Measurements from ENCODE around the gene C2orf69. TPM values are rescaled to one million over a fixed set of nuclear protein-coding genes. Genes with fewer than 3 reads are reported as not detected.

Gene C2orf69
- total and polyA plus RNA-seq, 2 experiments from 2014 or later, result 33.4 to 39.2 TPM

GRCh38 chr2:199865905-199866304 is 45.2 kb upstream of the C2orf69 start (continued):
- TF ChIP-seq, protein P1, sequence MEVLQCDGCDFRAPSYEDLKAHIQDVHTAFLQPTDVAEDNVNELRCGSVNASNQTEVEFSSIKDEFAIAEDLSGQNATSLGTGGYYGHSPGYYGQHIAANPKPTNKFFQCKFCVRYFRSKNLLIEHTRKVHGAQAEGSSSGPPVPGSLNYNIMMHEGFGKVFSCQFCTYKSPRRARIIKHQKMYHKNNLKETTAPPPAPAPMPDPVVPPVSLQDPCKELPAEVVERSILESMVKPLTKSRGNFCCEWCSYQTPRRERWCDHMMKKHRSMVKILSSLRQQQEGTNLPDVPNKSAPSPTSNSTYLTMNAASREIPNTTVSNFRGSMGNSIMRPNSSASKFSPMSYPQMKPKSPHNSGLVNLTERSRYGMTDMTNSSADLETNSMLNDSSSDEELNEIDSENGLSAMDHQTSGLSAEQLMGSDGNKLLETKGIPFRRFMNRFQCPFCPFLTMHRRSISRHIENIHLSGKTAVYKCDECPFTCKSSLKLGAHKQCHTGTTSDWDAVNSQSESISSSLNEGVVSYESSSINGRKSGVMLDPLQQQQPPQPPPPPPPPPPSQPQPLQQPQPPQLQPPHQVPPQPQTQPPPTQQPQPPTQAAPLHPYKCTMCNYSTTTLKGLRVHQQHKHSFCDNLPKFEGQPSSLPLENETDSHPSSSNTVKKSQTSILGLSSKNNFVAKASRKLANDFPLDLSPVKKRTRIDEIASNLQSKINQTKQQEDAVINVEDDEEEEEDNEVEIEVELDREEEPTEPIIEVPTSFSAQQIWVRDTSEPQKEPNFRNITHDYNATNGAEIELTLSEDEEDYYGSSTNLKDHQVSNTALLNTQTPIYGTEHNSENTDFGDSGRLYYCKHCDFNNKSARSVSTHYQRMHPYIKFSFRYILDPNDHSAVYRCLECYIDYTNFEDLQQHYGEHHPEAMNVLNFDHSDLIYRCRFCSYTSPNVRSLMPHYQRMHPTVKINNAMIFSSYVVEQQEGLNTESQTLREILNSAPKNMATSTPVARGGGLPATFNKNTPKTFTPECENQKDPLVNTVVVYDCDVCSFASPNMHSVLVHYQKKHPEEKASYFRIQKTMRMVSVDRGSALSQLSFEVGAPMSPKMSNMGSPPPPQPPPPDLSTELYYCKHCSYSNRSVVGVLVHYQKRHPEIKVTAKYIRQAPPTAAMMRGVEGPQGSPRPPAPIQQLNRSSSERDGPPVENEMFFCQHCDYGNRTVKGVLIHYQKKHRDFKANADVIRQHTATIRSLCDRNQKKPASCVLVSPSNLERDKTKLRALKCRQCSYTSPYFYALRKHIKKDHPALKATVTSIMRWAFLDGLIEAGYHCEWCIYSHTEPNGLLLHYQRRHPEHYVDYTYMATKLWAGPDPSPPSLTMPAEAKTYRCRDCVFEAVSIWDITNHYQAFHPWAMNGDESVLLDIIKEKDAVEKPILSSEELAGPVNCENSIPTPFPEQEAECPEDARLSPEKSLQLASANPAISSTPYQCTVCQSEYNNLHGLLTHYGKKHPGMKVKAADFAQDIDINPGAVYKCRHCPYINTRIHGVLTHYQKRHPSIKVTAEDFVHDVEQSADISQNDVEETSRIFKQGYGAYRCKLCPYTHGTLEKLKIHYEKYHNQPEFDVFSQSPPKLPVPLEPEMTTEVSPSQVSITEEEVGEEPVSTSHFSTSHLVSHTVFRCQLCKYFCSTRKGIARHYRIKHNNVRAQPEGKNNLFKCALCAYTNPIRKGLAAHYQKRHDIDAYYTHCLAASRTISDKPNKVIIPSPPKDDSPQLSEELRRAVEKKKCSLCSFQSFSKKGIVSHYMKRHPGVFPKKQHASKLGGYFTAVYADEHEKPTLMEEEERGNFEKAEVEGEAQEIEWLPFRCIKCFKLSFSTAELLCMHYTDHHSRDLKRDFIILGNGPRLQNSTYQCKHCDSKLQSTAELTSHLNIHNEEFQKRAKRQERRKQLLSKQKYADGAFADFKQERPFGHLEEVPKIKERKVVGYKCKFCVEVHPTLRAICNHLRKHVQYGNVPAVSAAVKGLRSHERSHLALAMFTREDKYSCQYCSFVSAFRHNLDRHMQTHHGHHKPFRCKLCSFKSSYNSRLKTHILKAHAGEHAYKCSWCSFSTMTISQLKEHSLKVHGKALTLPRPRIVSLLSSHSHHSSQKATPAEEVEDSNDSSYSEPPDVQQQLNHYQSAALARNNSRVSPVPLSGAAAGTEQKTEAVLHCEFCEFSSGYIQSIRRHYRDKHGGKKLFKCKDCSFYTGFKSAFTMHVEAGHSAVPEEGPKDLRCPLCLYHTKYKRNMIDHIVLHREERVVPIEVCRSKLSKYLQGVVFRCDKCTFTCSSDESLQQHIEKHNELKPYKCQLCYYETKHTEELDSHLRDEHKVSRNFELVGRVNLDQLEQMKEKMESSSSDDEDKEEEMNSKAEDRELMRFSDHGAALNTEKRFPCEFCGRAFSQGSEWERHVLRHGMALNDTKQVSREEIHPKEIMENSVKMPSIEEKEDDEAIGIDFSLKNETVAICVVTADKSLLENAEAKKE (CRISPR knock-in tag; IDR thresholded peaks at IDR 0.05), result no peak
- TF ChIP-seq REST (IDR thresholded peaks at IDR 0.05; ENCODE audit: unreplicated experiment), result no peak

- Histone ChIP-seq H3K27ac (ENCODE audit: low read depth) (peak overlapping the region; percentile 93), H3K79me2 (replicated peaks; ENCODE audit: insufficient read depth) (no peaks in the 10 kb centered on the region), H4K20me1 (replicated peaks; ENCODE audit: insufficient read depth) (no peaks in the 10 kb centered on the region), H3F3A (replicated peaks; ENCODE audit: low read depth) (no peaks in the 10 kb centered on the region), H3K27me3 (ENCODE audit: insufficient read depth) (no peaks in the 10 kb centered on the region), H3K4me2 (peak overlapping the region; percentile 48), H3K36me3 (ENCODE audit: insufficient read depth) (peaks cover under 1% of the 10 kb centered on the region; the same call in 1 of the 2 replicates), H3K4me3 (peak overlapping the region; percentile 29), H2AFZ (no peak overlapping the region), H3K9me2 (ENCODE audit: insufficient read depth) (no peaks in the 10 kb centered on the region), H3K4me1 (ENCODE audit: insufficient read depth) (peaks cover 37% of the 10 kb centered on the region)
- Mint-ChIP-seq H3K9me3 (peaks cover under 1% of the 10 kb centered on the region), H3K36me3 (ENCODE audit: low read depth) (peaks cover 5% of the 10 kb centered on the region; the same call in 2 of the 3 replicates), H3K4me3 (peak overlapping the region; percentile 63), H3K27ac (peak overlapping the region; percentile 99), H3K27me3 (ENCODE audit: insufficient read depth, low read depth, poor library complexity) (no peaks in the 10 kb centered on the region), H3K4me1 (peaks cover 43% of the 10 kb centered on the region)
- ATAC-seq (peak; percentile 80), DNase-seq (ENCODE audit: low spot score) (no peak)
- TF ChIP-seq ZNF331 (CRISPR knock-in tag; IDR thresholded peaks at IDR 0.05; ENCODE audit: low read depth) (no peak), JUNB (IDR thresholded peaks at IDR 0.05; ENCODE audit: unreplicated experiment) (no peak), EZH2 (IDR thresholded peaks at IDR 0.05; ENCODE audit: low read depth, unreplicated experiment) (no peak), ETS1 (IDR thresholded peaks at IDR 0.05) (no peak), NANOG (IDR thresholded peaks at IDR 0.05; ENCODE audit: borderline replicate concordance) (peak; percentile 51; the same call in 1 of the 2 replicates), POLR2AphosphoS5 (IDR thresholded peaks at IDR 0.05; ENCODE audit: low read depth) (no peak)
Observed at GRCh38 chr2:199868431-199869226, 42.5 kb upstream of the C2orf69 start.

All from GM23338 (cell line).